Measurements from ENCODE around the gene DYNC1I1.

The DYNC1I1 gene

GRCh38 chr7:95863623-95864022 is 91.3 kb downstream of the DYNC1I1 start:
- DNase-seq: no peak

- no peak for DNase-seq
Measured at GRCh38 chr7:95865716-95866371, 93.5 kb downstream of the DYNC1I1 start.

GRCh38 chr7:95867309-95867708 is 95.0 kb downstream of the DYNC1I1 start:
- DNase-seq: no peak

- no peak for DNase-seq
Measured at GRCh38 chr7:95871075-95871848, 98.9 kb downstream of the DYNC1I1 start.

GRCh38 chr7:95871896-95872295 is 99.5 kb downstream of the DYNC1I1 start:
- DNase-seq: no peak

- no peak for DNase-seq
Measured at GRCh38 chr7:95874129-95874528, 101.8 kb downstream of the DYNC1I1 start.

- DNase-seq: no peak
Measured at GRCh38 chr7:95874541-95875265, 102.3 kb downstream of the DYNC1I1 start.

- DNase-seq: no peak
Measured at GRCh38 chr7:95875519-95875918, 103.2 kb downstream of the DYNC1I1 start.

GRCh38 chr7:95878677-95879076 is 106.3 kb downstream of the DYNC1I1 start:
- no peak for DNase-seq

GRCh38 chr7:95881597-95881996 is 109.2 kb downstream of the DYNC1I1 start:
- DNase-seq: no peak

GRCh38 chr7:95883217-95883616 is 110.9 kb downstream of the DYNC1I1 start:
- DNase-seq: no peak

- DNase-seq: no peak
Measured at GRCh38 chr7:95886501-95887090, 114.2 kb downstream of the DYNC1I1 start.

GRCh38 chr7:95893484-95893883 is 121.1 kb downstream of the DYNC1I1 start:
- no peak for DNase-seq

- no peak for DNase-seq
Measured at GRCh38 chr7:95897557-95898251, 125.3 kb downstream of the DYNC1I1 start.

- DNase-seq: no peak
Measured at GRCh38 chr7:95899919-95900513, 127.7 kb downstream of the DYNC1I1 start.

- no peak for DNase-seq
Measured at GRCh38 chr7:95901006-95901405, 128.7 kb downstream of the DYNC1I1 start.

- no peak for DNase-seq
Measured at GRCh38 chr7:95904099-95904498, 131.7 kb downstream of the DYNC1I1 start.

- no peak for DNase-seq
Measured at GRCh38 chr7:95905167-95905566, 132.8 kb downstream of the DYNC1I1 start.

- no peak for DNase-seq
Measured at GRCh38 chr7:95906851-95907250, 134.5 kb downstream of the DYNC1I1 start.

- DNase-seq: no peak
Measured at GRCh38 chr7:95907337-95907736, 135.0 kb downstream of the DYNC1I1 start.

- no peak for DNase-seq
Measured at GRCh38 chr7:95908499-95908898, 136.1 kb downstream of the DYNC1I1 start.

- DNase-seq: no peak
Measured at GRCh38 chr7:95910341-95910740, 138.0 kb downstream of the DYNC1I1 start.
